Stimulated activated CD8-positive, alpha-beta memory T cell treated with anti-CD3 and anti-CD28 coated beads, Interleukin-7, amount 100 ng/mL, for 4 hours (primary cell): Measurements from ENCODE around the gene CDH11.

Source experiments
- DNase-seq, 2 donors: peaks; one replicate each; pipeline ENCODE4 v3.0.0-alpha.2; 2020; ENCODE audit warnings: low read depth in 2 of 2

Gene CDH11

DNA sequence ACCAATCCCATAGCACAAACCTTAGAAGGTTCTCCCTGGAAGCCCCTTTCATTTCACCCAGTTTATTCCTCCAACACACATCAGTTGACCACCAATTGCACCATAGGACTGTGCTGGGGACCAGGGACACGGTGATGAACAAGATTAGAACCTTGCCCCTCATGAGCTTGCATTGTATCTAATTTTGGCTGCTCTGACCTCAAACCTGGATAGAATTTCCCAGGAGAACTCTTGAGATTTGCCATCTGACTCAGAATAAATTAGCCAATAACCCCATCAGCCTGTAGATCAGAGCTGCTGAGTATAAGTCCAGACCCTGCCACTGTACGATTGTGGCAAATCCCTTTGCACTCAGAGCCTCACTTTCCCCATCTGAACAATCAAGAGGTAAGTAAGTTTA lies 52.1 kb downstream of the CDH11 start:
- no peak for DNase-seq

DNA sequence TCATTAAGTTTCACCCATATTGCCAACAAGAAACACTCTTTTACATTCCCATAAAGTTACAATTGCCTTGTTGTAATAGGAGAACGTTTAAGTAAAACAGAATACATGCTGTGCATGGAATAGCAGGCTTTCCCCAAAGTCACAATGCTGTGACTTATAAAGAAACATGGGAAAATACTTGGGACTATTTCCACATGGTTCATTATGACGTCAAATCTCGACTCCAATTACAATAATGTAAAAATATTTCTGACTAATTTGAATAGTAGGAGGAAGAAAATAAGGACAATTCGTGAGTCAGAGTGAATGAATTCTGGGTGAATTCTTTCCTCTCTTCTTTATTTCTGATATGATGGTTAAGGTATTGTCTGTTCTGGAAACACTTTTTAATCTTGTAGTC lies 52.8 kb downstream of the CDH11 start:
- DNase-seq: no peak

DNA sequence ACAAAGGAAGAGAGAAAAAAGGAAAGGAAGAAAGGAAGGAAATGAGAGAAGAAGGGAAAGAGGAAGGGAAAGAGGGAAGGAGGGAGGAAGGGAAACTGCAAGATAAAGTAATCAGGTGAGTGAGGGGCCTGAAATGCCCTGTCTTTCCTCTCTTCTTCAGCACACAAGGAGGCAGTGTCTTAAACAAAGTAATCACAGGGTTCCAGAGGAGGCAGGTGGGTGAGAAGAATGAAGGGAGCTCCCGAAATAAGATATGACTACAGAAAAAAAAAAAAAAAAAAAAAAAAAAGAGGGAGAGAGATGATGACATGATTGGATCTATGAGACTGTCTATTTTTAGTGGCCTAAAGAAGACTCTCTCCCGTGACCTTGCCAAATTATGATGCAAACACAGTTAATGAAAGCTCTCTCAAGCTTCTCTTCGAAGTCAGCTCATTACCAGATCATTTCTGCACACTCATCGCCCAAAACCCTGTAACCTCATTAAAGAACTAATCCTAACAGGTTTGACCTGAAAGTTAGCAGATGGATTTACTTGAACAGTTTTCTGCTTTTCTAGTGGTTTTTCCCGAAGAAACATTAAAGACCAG lies 53.6 kb downstream of the CDH11 start:
- DNase-seq: no peak

DNA sequence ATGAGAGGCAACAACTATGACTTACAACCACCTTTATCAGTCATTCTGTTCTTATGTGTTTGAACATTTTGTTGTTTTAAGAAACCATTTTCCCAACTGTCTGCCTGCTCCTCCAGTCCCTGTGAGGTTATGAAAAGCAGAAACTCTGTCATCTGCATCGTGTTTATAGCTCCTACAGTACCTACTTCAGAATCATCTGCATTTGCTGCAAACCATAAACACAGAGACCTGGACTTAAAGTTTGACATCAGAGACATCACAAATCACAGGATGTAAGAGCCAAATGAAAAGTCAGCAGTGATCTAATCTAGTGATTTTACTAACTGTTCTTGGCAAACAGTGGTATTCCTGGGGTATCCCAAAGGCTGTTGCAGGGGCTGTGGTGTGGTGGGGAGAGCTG lies 55.2 kb downstream of the CDH11 start:
- no peak for DNase-seq

DNA sequence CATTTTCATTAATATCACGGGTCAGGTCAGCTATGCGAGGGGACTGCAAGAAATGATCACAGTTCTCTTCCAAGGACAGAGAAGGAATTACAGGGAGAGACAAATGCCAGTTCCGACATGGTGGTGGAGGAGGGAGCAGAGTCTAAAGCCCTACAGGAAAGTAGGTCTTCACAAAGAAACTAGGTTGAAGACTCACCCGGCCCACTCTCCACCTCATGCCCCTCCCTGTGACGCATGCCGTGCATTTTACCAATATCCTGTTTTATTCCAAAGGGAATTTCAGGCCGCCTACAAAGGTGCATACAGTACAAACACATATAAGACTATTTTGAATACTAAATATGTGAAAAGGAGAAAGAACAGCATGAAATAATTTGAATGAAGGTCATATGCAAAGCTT lies 56.8 kb downstream of the CDH11 start:
- DNase-seq: no peak

DNA sequence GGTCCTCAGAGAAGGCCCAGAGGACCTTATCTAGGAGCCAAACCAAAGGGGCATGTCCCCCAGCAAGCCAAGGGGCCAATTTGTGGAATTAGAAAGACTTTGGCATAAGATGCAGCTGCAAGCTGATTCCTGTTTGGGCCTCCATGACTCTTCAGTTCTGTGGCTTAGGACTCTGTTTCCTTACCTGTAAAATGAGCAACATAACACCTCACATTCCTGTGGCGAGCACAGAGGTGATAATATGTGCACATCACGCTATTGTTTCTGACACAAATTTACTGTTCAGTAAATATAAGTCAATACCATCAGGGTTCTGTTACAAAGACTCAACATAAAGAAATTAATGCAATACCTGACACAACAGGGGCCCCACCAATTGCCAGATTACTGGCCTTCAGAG lies 57.7 kb downstream of the CDH11 start:
- DNase-seq: no peak

DNA sequence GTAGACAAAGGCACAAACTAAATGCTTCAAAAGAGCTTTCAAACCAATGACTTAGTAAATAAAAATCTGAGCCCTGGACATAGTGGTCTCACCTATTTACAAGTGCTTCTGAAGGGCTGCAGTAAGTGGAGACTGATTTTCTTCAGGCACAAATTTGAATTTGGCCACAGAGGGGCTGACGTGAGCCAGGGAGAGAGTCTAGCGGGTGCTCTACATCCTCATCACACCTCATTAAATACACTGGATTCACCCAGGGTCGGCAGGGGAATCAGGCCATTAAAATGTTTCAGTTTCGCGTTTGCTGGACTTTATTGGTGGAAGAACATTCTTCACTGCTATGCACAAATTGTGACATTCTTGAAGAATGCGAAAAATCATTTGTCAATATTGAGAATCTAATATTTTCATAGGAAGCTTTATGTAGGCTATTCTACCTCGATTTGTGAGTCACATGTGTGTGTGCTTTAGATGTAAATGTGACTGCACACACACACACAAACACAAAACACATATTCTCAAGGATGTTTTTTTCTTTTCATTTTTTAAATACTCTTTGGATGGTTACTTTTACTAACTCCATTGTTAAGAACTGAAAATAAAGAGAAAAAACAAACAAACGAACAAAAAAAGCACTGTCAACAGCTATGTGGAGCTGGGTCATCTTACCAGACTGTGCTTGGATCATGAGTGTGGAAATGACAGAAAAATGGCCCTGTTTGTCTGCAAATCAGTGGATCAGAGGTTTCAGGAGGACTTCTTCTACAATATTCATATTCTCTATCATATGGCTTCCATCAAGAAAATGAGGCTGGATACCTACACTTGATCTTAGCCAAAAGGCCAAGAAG lies 58.9 kb downstream of the CDH11 start:
- DNase-seq: no peak

DNA sequence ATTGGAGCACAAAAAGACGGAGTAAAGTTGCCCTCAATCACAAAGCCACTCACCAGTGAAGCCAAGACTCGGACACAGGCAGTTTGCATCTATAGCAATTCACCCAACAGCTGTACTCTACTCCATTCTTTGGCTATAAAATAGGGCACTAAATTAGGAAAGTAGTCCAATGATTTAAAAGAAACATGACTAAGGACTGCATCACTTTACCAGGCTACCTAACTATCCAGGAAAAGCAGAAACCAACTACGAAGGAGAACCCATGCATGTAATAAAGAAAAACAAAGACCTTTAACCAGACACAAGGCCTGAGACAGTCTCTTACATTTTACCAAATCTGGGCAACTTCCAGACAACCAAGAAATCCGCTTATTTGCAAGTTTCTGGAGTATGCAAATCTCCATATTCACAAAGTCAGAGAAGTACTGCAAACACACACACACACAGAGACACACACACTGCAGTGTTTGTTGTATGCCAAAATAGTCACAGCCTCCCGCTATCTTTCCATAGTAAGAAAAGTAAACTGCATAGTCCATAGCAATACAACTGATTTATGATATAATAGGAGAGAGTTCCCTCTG lies 59.8 kb downstream of the CDH11 start:
- DNase-seq: no peak

DNA sequence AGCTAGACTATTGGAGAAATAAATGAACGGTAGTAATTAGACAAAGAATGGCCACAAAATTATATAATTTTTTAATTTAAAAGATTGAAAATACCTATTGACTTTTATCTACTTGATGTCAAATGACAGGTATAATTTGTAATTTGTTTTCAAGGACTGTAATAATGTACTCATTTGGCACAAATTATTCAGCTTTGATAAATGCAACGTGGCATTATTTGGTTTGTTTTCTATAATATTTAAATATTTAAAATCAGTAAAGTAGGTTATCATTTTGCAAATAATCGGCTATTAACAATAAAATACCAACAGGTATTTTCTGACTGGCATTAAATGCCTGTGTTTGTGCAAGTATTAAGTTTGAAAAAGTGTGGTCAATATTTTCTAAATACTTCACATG lies 60.6 kb downstream of the CDH11 start:
- DNase-seq: no peak

DNA sequence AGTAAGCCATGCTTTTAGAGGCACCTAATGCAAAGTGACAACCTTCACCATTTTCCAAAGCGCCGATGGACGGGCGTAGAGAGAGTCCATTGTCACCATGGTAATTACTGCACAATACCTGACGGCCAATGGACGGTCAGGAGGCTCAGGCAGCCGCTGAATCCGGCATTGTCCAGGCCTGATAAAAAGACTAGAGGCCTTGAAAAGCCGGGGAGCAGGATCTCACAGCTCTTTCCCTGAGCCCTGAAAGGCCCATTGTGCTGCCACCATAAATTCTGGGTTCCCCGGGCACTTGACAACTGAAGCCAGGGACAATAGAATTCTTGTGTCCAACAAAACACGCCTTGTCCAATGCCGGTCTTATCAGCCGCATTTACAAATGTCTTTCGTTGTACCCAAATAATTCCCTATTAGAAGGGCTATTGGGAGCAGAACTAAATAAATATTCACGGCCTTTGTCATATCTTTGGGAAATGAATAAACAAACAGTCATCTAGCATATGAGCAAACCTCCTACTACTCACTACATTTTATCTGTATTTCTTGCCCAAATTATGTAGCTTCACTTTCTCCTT lies 62.4 kb downstream of the CDH11 start:
- DNase-seq: no peak

DNA sequence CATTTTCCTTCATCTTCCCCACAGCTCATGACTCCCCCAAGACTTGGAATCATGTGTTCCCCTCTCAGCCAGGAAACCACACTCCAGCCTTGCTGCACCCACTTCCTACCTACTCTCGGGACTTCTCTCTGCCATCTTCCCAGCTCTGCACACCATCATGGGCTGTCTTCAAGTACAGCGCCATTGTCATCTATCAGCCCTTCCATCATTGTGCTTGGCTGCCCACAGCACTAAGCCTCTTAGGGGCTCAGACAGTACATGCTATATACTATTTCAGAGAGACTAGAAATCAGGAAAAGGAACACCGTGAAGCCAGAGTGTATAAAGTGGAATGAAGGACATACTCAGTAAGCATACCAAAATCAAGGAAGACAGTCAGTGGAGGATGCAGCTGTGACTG lies 64.7 kb downstream of the CDH11 start:
- no peak for DNase-seq

DNA sequence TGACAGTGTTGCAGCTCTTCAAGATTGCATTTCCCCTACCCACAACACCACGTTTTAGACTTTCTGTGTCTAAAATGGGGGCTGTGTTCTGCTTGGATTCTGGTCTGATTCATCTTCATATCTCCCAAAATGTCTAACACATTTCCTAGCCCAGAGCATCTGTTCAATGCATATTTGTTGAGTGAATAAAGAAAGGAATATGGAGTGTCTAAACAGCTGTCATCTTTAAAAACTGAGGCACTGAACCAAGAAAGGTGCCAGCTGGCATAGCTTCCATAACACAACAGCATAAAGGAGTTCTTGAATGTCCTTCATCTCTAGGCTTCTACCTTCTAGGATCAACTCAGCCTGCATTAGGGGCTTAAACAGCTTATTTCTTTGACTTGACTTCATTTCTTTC lies 67.4 kb downstream of the CDH11 start:
- no peak for DNase-seq

DNA sequence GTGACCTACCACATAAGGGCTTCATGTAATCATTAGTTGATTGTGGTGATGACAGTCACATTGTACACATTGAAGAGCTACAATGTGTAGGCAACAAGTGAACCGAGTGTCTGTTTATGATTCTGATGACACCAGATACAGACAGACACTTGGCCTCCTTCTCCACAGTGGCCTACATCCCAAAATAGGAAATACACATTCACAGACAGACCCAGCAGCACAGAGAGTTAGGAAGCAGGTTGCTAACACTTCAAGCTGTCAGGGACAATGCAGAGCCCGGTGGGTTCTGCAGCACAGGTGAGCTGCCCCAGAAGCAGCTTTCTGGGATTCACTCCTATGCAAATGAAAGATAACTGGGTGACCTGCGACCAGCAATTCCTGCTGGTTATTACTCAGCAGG lies 72.2 kb downstream of the CDH11 start:
- DNase-seq: no peak

DNA sequence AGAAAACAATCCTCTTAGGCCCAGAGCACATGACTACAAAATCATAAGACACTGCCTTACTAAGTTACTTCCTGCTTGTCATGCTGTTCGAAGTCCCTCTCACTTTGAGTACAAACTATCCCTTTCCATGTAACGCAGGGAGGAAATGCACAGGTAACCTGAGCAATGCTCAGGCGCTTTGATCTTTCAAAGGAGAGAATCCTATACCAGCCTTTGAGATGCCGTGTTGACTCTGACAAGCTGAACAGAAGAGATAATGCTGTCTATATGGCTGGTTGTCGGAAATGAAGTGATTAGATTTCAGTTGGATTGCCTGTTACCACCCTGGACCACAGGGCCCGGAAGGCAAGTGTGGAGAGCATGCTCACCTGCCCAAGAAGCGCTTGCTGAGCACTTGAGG lies 75.9 kb downstream of the CDH11 start:
- no peak for DNase-seq

DNA sequence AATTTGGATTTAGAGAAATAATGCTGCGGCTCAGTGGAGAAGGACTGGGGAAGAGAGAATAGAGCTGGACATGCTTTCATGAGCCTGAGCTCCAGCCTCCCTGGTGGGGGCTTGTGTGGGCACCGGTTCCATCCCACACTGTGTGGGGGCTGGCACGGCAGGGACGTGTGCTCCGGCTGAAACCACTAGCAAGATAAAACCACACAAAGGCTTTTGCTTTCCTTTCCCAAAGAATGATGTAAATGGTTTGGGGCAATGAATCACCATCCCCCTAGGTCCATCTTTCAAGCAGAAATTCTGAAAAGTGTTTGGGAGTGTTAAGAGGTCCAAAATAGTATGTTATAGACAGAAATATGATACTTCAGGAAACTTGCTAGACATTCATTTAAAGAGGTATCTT lies 77.0 kb downstream of the CDH11 start:
- DNase-seq: no peak

DNA sequence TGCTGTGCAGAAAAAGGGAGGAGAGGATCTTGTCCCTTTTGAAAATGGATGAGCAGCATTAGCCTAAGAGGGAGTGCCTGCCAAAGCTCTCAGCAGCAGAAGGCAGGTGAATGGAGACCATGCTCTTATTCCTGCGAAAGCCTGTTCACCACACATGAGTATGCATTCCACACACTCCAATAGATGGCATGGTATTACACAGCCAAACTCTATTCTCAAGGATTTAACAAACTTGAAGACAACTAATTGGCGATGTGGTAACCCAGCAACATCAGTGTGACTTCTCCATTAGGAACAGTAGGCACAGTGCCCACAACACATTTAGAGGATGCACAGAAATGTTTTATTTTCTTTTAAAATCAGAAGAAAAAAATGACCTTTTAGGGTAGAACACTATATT lies 77.8 kb downstream of the CDH11 start:
- DNase-seq: no peak

DNA sequence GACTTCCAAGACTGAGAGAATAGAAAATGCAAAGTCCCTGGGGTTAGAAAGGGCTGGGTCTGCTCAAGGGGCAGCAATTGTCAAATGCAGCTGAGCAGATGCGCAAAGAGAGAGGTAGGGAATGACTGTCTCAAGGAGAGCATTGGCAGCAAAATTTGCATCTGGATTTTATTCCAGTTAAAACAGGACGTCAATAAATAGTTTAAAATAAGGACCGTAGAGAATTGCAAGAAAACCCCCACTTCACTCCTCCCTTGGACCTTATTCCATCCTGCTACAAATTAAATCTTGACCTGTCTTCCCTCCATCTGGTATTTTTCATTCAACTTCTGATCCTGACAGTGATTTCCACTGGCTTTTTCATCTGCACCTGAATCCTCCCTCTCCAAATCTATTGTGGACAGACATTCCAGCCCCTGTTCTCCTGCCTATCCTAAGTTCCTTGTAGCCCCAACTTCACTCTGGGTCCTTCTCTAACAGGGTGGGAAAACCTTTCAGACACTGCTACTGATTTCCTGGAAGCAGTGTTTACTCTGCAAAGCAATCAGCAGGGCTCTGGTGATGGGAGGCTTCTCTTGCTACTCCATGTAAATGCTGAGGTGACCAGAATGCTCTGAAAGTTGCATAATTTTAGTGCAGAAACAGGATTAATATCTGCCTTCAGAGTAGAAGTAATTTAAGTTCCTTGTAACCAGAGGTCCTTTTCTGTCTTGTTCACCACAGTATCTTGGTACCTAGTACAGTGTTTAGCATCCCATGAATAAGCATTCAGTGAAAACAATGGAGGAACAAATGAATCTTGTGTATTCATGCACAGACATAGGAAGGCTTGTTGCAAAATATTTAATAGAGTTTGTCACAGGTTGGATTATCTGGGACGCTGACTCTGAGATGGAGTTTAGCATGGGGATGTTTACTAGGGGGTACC lies 79.2 kb downstream of the CDH11 start:
- DNase-seq: no peak

DNA sequence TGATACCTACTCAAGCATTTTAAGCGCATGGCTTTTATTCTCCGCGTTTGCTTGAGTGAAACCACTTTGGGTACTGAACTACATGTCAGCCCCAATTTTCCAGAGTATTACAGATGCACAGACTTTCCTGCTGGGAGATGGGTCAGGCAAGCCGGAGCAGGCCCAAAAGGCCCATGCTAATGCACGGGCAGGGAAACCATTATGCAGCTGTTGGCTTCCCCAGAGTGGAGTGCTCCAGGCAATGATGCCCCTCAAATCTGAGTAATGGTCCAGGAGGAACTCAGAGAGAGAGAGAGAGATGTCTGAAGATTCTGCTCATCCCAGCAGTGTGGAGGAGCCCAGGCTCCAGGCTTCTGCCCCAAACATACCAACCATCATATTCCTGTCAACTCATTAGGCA lies 80.2 kb downstream of the CDH11 start:
- DNase-seq: no peak

DNA sequence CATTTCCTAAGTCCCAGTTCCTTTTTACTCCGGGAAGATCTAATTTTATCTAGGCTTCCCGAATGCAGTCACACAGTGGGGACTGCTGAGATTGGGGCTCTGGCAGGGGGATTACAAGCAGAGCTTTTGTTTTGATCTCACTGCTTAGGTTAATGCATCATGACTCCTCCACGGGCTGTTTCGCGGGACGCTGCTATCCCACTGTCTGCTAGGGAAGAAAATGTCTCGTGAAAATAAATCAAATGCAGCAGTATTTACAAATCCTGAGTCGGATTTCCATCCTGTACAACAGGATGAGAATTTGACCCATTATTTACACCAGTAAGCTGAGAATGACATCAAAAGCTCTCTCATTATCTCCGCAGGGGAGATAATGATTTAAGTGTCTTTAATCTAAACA lies 83.8 kb downstream of the CDH11 start:
- DNase-seq: no peak

DNA sequence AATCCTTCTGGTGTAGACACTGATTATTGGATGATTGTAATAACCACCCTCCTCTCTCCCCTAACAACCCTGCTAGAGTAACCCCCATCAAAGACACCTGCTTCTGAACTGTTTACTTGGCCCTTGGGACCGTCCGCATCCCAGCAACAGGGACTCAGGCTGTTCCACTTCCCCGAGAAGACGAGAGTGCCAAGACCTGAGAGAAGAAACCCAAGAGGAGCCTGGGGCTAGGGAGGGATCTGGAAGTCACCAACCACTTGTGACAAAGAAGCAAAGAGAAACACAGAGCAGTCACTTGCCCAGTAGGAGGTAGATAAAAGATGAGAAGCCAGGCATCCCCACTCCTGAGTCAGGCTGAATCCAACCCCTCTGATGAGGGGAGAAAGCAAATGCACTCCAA lies 84.3 kb downstream of the CDH11 start:
- DNase-seq: no peak

DNA sequence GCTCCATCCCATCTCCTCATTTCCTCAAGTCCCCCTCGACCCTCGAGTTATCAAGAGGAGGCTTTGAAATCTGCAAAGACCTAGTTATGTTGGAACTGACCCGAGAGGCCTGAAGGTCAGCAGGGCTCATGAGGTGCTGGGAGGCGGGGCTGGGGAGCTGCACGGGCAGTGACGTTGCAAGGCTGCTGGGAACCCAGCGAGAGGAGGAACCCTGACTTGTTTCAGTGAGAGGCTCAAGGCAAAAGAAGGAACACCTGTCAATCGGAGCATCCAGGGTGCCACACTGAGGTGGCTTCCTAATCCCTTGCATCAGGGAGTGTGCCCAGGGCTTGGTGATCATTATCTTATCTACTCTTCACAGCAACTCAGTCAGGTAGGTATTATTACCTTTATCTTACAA lies 86.9 kb downstream of the CDH11 start:
- DNase-seq: no peak

DNA sequence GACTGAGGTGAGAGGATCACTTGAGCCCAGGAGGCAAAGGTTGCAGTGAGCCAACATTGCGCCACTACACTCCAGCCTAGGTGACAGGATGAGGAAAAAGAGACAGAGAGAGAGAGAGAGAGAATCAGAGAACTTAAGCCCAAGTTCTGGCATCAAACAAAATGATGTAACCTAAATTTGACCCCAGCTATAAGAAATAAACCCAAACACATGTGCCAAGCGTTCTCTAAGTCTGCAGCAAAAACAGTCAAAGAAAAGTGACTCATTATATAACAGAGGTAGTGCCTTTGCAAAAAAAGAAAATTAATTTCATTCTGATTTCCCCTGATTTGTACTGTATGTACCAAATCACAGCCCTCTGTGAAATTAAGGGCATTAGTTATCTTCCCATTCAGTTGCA lies 89.5 kb downstream of the CDH11 start:
- DNase-seq: no peak
